Stimulated activated naive CD4-positive, alpha-beta T cell (primary cell): ENCODE data around the gene EIF4EBP3.
"Not testable (repeated sequence)": the region's sequence is repeated elsewhere in the genome, so short reads cannot be mapped to it uniquely, and the experiment has no call there.

ENCODE experiments used
- DNase-seq, 6 experiments: peaks; one replicate each; lab custom pipeline; 2025; lab: John Stamatoyannopoulos, UW

EIF4EBP3 gene

GRCh38 chr5:140579188-140579747 lies 31.8 kb downstream of the EIF4EBP3 start:
- not testable (repeated sequence) for DNase-seq

DNA sequence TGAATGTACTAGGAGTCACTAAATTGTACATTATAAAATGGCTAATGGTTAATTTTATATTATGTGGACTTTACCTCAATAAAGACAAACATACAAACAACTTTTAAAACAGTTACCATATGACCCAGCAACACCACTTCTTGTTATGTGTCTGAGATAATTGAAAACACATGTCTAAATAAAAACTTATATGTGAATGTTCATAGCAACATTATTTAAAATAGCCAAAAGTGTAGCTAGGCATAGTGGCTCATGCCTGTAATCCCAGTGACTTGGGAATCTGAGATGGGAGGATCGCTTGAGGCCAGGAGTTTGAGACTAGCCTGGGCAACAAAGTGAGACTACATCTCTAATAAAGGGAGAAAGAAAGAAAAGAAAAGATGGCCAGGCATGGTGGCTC lies 40.0 kb downstream of the EIF4EBP3 start:
- no peak for DNase-seq

GRCh38 chr5:140588311-140589070 lies 41.0 kb downstream of the EIF4EBP3 start:
- DNase-seq: no peak

GRCh38 chr5:140590861-140591260 lies 43.4 kb downstream of the EIF4EBP3 start:
- DNase-seq: no peak

GRCh38 chr5:140591747-140592372 lies 44.4 kb downstream of the EIF4EBP3 start:
- no peak for DNase-seq

GRCh38 chr5:140593070-140593469 lies 45.6 kb downstream of the EIF4EBP3 start:
- not testable (repeated sequence) for DNase-seq

- DNase-seq: no peak
Measured at GRCh38 chr5:140594169-140594568, 46.7 kb downstream of the EIF4EBP3 start.

DNA sequence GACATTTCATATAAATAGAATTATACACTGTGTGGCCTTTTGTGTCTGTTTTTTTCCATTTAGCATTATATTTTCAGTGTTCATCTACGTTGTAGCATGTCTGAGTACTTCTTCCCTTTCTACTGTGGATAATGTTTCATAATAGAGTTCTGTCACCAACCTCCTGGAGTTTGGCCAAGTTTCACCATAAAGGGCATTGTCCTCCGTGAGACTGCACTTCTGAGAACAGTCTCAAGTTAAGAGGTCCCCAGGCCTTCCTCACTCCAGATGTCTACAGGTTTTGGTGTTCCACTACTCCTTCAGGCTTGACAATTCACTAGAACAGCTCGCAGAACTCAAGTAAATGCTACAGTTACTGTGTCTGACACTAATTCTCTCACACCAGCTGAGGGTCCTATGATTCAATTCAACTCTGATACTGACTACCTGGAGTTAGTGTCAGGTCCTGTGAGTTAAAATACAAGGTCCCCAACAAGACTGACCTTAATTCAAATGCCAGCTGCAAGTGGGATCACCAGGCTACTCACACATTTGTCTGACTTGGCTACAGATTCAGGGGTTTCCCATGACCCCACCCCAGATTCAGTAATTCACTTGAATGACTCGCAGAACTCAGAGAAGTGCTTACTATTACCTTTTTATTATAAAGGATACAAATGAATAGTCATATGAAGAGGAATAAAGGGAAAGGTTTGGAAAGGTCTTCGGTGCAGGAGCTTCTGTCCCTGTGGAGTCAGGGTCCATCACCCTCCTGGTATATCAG lies 48.3 kb downstream of the EIF4EBP3 start:
- no peak for DNase-seq

DNA sequence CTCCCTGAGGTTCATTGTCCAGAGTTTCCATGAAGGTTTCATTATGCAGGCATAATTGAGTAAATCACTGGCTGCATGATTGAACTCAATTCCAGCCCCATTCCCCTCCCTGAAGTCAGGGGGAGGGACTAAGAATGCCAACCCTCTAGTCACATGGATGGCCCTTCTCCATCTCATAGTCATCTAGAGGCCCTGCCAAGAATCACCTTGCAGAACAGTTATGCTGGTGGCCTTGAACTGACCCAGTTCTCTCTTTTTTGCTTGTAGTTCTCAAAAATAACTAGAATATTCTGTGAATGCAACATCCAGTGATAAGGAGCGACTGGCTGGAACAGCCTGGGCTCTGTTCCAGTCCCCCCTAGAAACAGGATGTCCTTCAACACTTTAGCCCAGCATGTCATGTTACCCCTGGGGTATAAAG lies 48.9 kb downstream of the EIF4EBP3 start:
- no peak for DNase-seq

DNA sequence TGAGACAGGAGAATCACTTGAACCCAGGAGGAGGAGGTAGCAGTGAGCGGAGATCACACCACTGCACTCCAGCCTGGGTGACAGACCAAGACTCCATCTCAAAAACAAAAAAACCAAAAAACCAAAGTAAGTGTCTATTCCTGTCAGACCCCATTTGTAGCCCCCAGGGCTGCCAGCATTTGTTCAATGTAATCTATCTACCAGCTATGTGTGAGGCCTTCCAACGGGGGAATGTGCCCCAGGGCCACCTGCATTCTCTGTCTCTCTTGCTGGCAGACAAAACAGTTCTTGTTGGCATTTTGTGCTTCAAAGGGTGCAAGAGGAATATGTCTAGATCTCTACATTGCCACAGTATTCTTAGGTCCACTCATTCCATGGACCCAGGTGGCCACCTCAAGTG lies 51.4 kb downstream of the EIF4EBP3 start:
- no peak for DNase-seq
